Spinal cord (tissue), 10 donors: ENCODE results near the gene AKR7A3. TPM values are rescaled to one million over a fixed set of nuclear protein-coding genes. Genes with fewer than 3 reads are reported as not detected.
A peak's percentile ranks its signal among the peaks of the same experiment; 100 is the strongest.

ENCODE experiments used
- DNase-seq, 6 donors: peaks; one replicate each; pipeline versions ENCODE4 v3.0.0 to v3.0.0-alpha.2; 2013 to 2015; ENCODE audit warnings: low spot score in 6 of 6, low read depth in 4 of 6
- H3K27ac ChIP-seq: one replicate; pipeline ENCODE4 v1.5.1; 2013; ENCODE audit warnings: low read depth, low read length, control low read depth
- H3K27me3 ChIP-seq: one replicate; pipeline ENCODE4 v1.6.1; 2013; ENCODE audit warnings: low read length; ENCODE audit not compliant: control insufficient read depth, insufficient read depth
- H3K36me3 ChIP-seq: one replicate; pipeline ENCODE4 v1.6.1; 2013; ENCODE audit warnings: low read length; ENCODE audit not compliant: control insufficient read depth, insufficient read depth
- H3K4me1 ChIP-seq: one replicate; pipeline ENCODE4 v1.6.1; 2013; ENCODE audit warnings: low read length; ENCODE audit not compliant: control insufficient read depth, insufficient read depth
- H3K4me3 ChIP-seq: one replicate; pipeline ENCODE4 v1.5.1; 2013; ENCODE audit warnings: low read depth, low read length, control low read depth
- H3K9me3 ChIP-seq: one replicate; pipeline ENCODE4 v1.6.1; 2013; ENCODE audit warnings: low read length; ENCODE audit not compliant: control insufficient read depth, insufficient read depth
- WGBS: methylation state at CpG from one replicate; pipeline ENCODE4 v1.1.5; 2013; ENCODE audit warnings: missing lambda C conversion rate; ENCODE audit not compliant: insufficient coverage; 5-methylcytosine and 5-hydroxymethylcytosine counted together
- polyA plus RNA-seq, 2 donors: library from polyadenylated mRNA; unstranded; fragments of 120-200 nt; gene quantifications; one replicate each; pipeline ENCODE4 v1.2.1, GENCODE V29; 2013; ENCODE audit not compliant: insufficient read length in 2 of 2
- total RNA-seq, 2 donors: library from RNA; depleted of rRNA in 1 of 2; stranded (reverse); fragments of 120-200 nt in 1 of 2; fragments of >200 nt in 1 of 2; gene quantifications; one replicate each; pipeline versions ENCODE4 v1.2.3 to v1.2.4, GENCODE V29; 2013 to 2014
- donor health status: healthy.

Gene AKR7A3
- total and polyA plus RNA-seq, 4 donors, result 2.0 to 4.5 (median 3.4) TPM

DNA sequence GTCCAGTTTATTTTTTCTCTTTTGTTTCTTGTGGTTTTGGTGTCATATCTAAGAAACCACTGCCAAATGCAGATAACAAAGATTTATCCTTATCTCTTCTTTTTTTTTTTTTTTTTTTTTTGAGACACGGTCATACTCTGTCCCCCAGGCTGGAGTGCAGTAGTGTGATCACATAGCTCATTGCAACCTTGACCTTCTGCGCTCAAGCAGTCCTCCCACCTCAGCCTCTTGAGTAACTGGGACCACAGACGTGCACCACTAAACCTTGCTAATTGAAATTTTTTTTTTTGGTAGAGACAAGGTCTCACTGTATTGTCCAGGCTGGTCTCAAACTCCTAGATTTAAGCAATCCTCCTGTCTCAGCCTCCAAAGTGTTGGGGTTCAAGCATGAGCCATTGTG lies 32.5 kb upstream of the AKR7A3 start:
- WGBS, result 90% methylated on average over 2 of the region's 3 CpGs
- Histone ChIP-seq H3K27me3 (no peaks in the 10 kb centered on the region), H3K36me3 (peaks cover 67% of the 10 kb centered on the region), H3K4me1 (peaks cover under 1% of the 10 kb centered on the region), H3K27ac (no peak overlapping the region), H3K4me3 (no peak overlapping the region), H3K9me3 (no peaks in the 10 kb centered on the region)
- no peak for DNase-seq

DNA sequence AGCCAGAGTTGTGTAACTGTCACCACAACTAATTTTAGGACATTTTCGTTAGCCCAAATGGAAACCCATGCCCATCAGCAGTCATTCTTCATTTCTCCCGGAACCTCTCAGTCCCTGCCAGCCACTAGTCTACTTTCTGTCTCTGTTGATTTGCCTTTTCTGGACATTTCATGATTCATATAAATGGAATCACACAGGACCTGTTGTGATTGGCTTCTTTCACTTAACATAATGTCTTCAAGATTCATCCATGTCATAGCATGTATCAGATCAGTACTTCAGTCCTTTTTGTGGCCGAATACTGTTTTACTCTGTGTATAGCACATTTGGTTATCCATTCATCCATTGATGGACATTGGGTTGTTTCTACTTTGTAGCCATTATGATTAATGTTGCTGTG lies 30.6 kb upstream of the AKR7A3 start:
- H3K27ac ChIP-seq, result no peak overlapping the region
- no peaks in the 10 kb centered on the region for H3K27me3 ChIP-seq
- WGBS, result 100% methylated on average over 1 of the region's 3 CpGs
- no peak overlapping the region for H3K4me3 ChIP-seq
- H3K9me3 ChIP-seq, result no peaks in the 10 kb centered on the region
- peaks cover 57% of the 10 kb centered on the region for H3K36me3 ChIP-seq
- no peak for DNase-seq
- H3K4me1 ChIP-seq, result peaks cover 11% of the 10 kb centered on the region

DNA sequence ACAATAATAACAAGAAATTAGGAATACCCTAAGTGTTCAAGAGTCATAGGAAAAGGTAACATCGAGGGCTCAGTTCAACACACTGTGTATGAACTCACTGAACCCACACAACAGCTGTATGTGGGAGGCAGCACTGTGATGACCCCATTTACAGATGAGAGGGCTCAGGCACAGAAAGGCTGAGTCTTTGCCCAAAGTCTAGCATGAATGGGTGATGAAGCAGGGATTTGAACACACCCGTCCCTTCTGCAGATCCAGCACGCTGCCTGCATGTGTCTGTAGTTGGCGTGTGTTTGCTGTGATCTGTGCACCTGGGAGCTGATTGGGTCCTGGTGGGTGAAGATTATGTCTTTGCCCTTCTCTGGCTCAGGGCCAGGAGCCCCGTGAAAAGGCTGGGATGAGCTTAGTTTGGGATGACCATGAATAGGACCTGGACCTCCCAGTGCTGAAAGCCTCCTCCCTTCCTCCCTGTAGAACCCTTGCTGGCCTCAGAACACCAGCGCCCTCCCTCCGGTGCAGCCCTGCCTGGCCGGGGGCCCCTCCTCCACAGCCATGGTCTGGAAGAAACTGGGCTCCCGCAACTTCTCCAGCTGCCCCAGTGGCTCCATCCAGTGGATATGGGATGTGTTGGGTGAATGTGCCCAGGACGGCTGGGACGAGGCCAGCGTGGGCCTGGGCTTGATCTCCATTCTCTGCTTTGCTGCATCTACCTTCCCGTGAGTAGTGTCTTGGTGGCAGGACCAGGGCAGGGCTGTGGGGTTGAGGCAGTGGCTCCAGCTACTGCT lies 28.7 kb upstream of the AKR7A3 start:
- DNase-seq, result no peak

DNA sequence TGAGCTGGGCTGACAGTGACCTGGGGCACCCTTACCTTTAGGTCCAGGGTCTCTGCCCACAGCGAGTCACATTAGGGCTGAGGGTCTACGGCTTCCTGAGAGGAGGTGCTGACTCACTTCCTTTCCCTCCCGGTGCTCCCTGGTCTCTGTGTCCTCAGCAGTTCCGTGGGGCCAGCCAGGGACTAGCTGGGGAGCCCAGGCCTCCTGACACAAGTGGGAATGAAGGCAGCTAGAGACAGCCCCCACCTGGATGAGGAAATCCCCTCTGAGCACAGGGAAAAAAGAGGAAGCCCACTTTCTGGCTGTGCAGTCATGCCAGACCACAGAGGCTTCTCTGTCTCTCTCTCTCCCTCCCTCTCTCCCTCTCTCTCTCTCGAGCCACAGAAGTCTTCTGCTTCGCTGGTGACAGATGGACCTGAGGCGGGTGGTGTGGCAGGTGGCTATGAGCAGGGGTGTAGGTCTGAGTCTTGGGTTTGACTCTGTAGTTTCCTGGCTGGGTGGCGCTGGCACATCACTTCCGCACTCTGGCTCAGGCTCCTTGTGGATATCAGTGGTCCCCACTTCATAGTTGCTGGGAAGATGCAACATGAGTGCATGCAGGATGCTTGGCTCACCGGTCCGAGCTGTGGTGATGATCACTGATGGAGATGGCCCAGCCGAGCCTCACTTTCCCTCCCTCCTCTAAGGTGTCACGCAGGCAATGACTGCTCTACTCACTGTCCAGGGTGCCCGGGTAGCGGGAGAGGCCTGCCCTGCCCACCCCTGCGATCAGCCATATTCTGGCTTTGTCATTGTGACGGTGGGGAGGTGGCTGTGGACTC lies 27.0 kb upstream of the AKR7A3 start:
- Histone ChIP-seq H3K27ac (no peak overlapping the region), H3K9me3 (no peaks in the 10 kb centered on the region), H3K27me3 (no peaks in the 10 kb centered on the region), H3K4me1 (peaks cover 35% of the 10 kb centered on the region), H3K4me3 (no peak overlapping the region), H3K36me3 (peaks cover 37% of the 10 kb centered on the region)
- 74% methylated on average over 11 of the region's 17 CpGs for WGBS
- DNase-seq, result no peak

More for the DNA sequence above, 28.7 kb upstream of the AKR7A3 start:
- Histone ChIP-seq H3K27me3 (no peaks in the 10 kb centered on the region), H3K27ac (no peak overlapping the region), H3K4me1 (peaks cover 25% of the 10 kb centered on the region), H3K4me3 (no peak overlapping the region), H3K36me3 (peaks cover 43% of the 10 kb centered on the region), H3K9me3 (no peaks in the 10 kb centered on the region)
- WGBS, result 84% methylated on average over 8 of the region's 13 CpGs

DNA sequence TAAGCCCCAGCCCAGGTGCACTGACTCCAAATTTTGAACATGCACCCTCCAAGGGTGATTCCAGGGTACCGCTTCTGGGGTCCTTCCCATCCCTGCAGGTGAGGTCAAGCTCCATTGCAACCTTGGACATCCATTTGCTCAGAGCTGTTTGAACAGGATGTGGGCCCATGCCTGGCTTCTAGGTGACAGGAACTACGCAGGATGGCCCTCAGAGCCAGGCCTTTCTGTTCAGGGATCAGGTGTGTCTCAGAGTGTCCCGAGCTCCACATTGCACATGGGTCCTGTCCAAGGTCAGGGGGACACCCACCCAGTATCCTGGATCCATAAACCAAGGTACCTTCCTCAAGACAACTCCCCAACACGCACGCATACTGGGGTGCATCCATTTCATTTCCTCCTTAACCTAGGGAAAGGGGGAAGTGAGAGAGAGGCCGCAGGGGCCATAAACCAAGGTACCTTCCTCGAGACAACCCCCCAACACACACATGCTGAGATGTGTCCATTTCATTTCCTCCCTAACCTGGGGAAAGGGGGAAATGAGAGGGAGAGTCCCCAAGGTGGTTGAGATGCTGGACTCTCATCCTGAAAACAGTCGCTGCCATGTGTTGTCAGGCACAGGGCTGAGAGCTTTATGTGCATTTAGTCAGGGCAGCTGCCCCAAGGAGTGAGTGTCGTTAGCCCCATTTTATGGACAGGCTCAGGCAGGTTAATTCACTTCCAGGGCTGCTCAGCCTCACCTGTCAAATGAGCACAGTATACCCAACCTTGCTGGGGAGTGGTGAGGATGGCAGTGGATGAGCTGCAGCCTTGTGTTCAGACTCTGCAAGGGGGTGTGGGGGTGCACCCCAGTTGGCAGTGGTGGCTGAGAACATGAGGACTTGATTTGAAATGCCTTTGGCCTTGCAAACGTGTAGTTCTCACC lies 25.7 kb upstream of the AKR7A3 start:
- 88% methylated on average over 6 of the region's 10 CpGs for whole genome bisulfite sequencing
- Histone ChIP-seq H3K4me1 (peaks cover 43% of the 10 kb centered on the region), H3K27ac (no peak overlapping the region), H3K4me3 (no peak overlapping the region), H3K9me3 (no peaks in the 10 kb centered on the region), H3K27me3 (no peaks in the 10 kb centered on the region), H3K36me3 (peaks cover 31% of the 10 kb centered on the region)
- DNase-seq, result no peak

DNA sequence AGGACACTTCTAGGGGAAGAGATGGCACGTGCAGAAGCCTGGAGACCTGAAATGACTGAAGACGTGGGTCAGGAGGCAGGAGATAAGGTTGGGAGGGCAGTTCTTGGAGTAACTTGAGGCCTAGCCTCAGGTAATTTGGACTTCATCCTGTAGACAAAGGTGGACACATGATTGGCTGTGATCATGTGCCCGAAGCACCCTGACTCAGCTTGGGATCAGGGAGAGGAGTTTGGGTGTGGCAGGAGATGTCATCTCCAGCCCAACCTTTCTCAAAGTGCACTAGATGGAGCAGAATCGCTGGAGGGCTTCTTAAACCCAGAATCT lies 25.0 kb upstream of the AKR7A3 start:
- peaks cover 43% of the 10 kb centered on the region for H3K4me1 ChIP-seq

DNA sequence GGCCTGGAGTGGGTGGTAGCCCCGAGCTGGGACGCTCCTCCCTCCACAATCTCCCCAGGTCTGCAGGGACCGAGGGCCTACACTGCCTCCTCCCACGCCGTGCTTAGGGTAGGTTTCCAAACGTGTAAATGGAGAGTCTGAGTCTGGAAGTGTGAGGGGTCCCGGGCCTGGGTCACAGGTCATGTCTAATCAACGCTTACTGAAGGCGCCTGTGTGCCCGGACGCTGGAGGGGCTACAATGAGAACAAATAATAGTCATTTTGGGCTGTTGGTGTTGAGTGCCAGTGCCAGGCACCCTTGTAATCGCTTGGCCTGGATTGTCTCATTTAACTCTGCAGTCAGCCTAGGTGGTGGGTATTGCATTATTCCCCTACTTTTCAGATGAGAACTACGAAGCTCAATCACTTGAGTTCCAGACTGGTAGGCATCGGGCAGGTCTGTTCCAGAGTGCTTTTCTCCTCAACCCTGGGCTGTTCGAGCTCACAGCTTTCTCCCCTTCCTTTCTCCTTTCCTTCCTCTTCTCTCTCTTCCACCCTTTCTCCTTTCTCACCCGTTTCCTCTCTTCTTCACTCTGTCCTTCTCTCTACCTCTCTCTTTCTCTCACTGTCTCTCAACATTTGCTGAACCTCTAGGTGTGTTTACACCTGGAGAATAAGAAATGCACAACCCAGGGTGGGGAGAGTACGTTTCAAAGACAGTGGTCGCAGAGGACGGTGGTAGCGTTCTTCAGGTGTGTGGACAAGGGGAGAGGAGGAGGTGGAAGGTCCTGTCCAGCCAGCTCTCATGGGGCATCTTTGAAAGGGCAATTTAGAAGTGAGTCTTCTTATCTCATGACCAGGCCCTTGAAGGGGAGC lies 24.4 kb upstream of the AKR7A3 start:
- Histone ChIP-seq H3K36me3 (peaks cover 30% of the 10 kb centered on the region), H3K27ac (no peak overlapping the region), H3K27me3 (no peaks in the 10 kb centered on the region), H3K4me3 (peak overlapping the region; percentile 81), H3K4me1 (peaks cover 43% of the 10 kb centered on the region), H3K9me3 (no peaks in the 10 kb centered on the region)
- 44% methylated on average over 14 of the region's 20 CpGs for WGBS
- DNase-seq, result no peak

More for the DNA sequence above, 25.0 kb upstream of the AKR7A3 start:
- no peak for DNase-seq
- Histone ChIP-seq H3K36me3 (peaks cover 31% of the 10 kb centered on the region), H3K27ac (no peak overlapping the region), H3K27me3 (no peaks in the 10 kb centered on the region), H3K9me3 (no peaks in the 10 kb centered on the region), H3K4me3 (no peak overlapping the region)
- 94% methylated on average over 4 of the region's 4 CpGs for WGBS

DNA sequence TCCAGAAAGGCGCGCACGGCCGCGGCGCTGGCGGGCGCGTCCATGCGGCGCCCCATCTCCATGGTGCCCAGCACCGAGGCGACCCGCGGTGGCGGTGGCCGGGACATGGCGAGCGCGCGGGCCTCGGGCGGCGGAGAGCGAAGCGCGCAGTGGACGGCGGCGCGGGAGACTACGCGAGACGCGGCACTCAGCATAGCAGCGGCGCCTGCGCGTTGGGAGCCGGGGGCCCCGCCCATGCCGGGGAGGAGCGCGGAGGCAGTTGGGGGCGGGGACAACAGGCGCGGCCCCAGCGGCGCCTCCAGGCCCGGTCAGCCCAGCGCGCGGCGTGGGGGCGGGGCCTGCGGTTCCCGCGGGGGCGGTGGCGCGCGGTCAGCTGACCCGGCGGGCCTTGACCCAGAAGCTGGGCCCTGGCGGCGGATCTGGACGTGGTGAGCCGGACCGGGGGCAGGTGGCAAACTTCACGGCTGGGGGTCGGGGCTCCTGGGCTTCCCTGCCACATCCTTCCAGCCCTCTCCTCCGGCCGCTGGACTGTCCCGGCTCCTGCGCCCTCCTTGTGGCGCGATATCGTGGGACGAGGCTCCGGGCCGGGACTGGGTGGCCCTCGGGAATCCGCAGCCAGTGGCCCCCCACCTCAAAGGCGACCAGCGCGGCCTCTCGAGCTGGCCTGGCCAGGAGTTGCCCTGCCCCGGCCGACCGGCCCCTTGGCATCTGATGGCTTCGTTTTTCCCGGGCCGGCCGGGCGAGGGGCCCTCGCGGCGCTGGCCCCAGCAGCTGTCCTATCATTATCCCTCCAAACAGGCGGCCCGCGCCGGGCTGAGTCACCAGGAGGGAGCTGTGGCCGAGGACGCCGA lies 23.6 kb upstream of the AKR7A3 start, which contains the start of the genes AKR7A2 and SLC66A1:
Gene AKR7A2, minus strand, starts transcription at position 214 of the 851 bp plus-strand sequence. Its CDS starts 20 bp downstream, at position 194.
Gene SLC66A1, plus strand, starts transcription at position 396 of the 851 bp plus-strand sequence. CDS start 5,352 bp downstream, outside the sequence.
- peak within 1 kb of the TSS; percentile 69 for H3K27ac ChIP-seq
- peaks cover 30% of the 10 kb centered on the region for H3K36me3 ChIP-seq
- peak within 1 kb of the TSS; percentile 81 for H3K4me3 ChIP-seq
- peaks cover 43% of the 10 kb centered on the region for H3K4me1 ChIP-seq
- DNase-seq, result peak; percentile 80 to 98 (median 88)
- no peaks in the 10 kb centered on the region for H3K9me3 ChIP-seq
- WGBS, result under 1% methylated on average over 105 of the region's 105 CpGs
- H3K27me3 ChIP-seq, result no peaks in the 10 kb centered on the region
